Raji (cell line): ENCODE results near the gene PARS2.

Experiments
- POLR2A ChIP-seq: IDR thresholded peaks from 2 replicates; pipeline ENCODE4 v1.6.1; 2011; ENCODE audit warnings: low read depth, low read length, control low read depth; ENCODE audit not compliant: insufficient read depth

The PARS2 gene

GRCh38 chr1:54723985-54724384 is 40.3 kb downstream of the PARS2 start:
- TF ChIP-seq POLR2A = no peak

GRCh38 chr1:54721719-54722118 is 42.6 kb downstream of the PARS2 start:
- TF ChIP-seq POLR2A = no peak

GRCh38 chr1:54716299-54717047 is 47.9 kb downstream of the PARS2 start:
- no peak for TF ChIP-seq POLR2A

- TF ChIP-seq POLR2A = peak; percentile 93
Measured at GRCh38 chr1:54715493-54716298, 48.6 kb downstream of the PARS2 start, which contains the start of gene TTC4. TTC4 (plus strand) TSS chr1:54715861; CDS start chr1:54715909, 48 bp downstream.

GRCh38 chr1:54714881-54715492 is 49.3 kb downstream of the PARS2 start:
- TF ChIP-seq POLR2A = no peak

- TF ChIP-seq POLR2A = no peak
Measured at GRCh38 chr1:54711536-54711935, 52.8 kb downstream of the PARS2 start.

GRCh38 chr1:54710841-54711240 is 53.5 kb downstream of the PARS2 start:
- no peak for TF ChIP-seq POLR2A

- no peak for TF ChIP-seq POLR2A
Measured at GRCh38 chr1:54710434-54710833, 53.9 kb downstream of the PARS2 start.

GRCh38 chr1:54709547-54710292 is 54.6 kb downstream of the PARS2 start:
- TF ChIP-seq POLR2A = no peak

GRCh38 chr1:54708385-54708784 is 55.9 kb downstream of the PARS2 start:
- TF ChIP-seq POLR2A = no peak
